OCI-M1 (cell line): ENCODE measurements around the gene CTNNBL1.
A peak's percentile ranks its signal among the peaks of the same experiment; 100 is the strongest.
"Not testable (repeated sequence)": the region's sequence is repeated elsewhere in the genome, so short reads cannot be mapped to it uniquely, and the experiment has no call there.

Source experiments
- DNase-seq: peaks from one replicate; lab custom pipeline; 2025; lab: John Stamatoyannopoulos, UW

CTNNBL1 gene

GRCh38 chr20:37679751-37680150 lies 14.1 kb upstream of the CTNNBL1 start:
- DNase-seq: not testable (repeated sequence)

DNA sequence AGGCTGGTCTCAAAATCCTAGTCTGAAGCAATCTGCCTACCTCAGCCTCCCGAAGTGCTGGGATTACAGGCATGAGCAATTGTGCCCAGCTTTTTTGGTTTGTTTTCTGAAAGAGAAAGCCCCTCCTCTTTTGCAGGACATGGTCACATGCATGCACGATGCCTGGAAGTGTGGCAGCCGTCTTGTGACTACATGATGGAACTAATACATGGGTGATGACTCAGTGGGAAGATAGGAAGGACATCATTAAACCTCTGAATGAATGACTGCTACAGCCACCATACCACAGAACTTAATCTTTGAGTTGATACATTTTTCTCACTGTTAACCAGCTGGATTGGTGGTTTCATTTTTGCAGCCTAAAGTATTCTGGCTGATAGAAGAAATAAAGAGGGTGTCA lies 13.4 kb upstream of the CTNNBL1 start:
- peak; percentile 32 for DNase-seq

DNA sequence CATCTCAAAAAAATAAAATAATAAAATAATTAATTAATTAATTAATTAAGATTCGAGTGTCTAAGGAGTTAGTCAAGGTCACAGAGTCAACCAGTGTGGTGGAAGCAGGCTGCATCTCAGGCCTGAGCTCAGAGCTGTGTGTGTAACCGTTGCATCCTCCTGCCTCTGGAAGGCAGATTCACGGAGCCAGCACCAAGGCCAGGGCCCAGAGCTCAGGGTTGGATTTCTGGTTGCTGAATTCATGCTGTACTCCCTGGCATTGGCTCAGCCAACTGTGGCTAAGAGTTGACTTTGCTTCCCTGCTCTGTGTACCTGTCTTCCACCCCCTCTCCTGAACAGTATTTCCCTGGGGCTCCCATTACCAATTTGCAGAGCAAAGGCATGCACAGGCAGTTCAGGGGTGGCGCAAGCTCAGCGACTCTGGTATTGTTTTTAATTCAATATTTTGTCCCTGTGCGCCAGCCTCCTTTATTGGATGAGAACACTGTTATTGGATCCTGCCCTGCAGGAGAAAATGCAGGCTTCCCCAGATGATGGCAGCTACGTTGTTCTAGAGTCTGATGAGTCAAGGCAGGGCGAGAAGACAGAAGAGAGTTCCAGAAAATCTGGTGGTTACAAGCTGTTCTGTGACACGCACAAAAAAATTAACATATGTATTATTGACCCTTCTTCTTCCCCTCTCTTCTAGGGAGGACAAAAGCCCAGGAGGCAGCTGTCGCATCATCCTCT lies 12.3 kb upstream of the CTNNBL1 start:
- DNase-seq: no peak

DNA sequence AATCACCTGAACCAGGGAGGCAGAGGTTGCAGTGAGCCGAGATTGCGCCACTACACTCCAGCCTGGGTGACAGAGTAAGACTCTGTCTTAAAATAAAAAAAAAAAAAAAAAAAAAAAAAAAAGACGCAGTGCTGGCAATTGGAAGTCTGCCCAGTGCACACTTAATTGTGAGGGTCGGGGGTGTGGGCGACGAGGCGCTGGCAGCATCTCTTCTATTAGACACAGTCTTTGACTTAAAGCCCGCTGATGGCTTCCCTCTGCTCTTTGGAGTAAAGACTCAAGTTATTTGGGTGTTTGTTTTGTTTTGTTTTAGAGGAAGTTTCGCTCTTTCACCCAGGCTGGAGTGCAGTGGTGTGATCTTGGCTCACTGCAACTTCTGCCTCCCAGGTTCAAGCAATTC lies 10.7 kb upstream of the CTNNBL1 start:
- not testable (repeated sequence) for DNase-seq

GRCh38 chr20:37686762-37687477 lies 6.9 kb upstream of the CTNNBL1 start:
- DNase-seq: no peak

DNA sequence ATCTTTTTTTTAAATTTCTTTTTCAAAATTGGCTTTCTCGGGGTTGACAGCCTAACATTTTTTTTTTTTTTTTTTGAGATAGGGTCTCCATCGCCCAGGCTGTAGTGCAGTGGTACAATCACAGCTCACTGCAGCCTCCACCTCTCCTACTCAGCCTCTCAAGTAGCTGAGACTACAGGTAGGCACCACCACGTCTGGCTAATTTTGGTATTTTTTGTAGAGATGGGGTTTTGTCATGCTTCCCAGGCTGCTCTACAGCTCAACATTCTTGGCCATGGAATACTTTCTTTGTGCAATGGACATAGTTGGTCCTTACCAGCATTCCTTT lies 6.4 kb upstream of the CTNNBL1 start:
- DNase-seq: no peak

GRCh38 chr20:37688093-37688492 lies 5.7 kb upstream of the CTNNBL1 start:
- DNase-seq: no peak

DNA sequence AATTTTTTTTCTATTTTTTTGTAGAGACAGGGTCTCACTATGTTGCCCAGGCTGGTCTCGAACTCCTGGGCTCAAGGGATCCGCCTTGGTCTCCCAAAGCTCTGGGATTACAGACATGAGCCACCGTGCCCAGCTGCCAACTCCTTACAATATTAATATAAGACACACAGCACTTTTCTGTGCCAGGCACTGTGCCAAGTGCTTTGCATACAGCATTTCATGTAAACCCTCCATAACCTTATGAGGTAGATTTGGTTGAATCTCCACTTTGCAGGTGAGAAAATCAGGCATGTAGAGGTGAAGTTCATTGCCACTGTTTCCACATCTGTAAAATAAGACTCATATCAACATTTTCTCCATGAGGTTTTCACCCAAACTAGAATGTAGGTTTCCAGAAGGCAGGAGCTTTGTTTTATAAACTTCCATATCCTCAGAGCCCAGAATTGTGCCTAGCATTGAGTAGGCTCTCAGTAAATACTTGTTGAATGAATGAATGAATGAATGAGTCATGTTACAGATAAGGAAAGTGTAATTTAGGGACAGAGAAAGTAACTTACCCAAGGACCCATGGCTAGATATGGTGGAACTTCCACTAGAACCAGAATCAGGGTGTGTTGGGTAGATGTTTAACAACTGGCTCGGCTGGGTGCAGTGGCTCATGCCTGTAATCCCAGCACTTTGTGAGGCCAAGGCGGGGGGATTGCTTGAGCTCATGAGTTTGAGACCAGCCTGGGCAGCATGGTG lies 3.0 kb upstream of the CTNNBL1 start:
- DNase-seq: no peak

- DNase-seq: no peak
Measured at GRCh38 chr20:37692459-37693166, 1.2 kb upstream of the CTNNBL1 start.

GRCh38 chr20:37693242-37693634 lies 592 bp upstream of the CTNNBL1 start:
- DNase-seq: peak; percentile 59

- DNase-seq: no peak
Measured at GRCh38 chr20:37695684-37696342, 2.0 kb downstream of the CTNNBL1 start.

DNA sequence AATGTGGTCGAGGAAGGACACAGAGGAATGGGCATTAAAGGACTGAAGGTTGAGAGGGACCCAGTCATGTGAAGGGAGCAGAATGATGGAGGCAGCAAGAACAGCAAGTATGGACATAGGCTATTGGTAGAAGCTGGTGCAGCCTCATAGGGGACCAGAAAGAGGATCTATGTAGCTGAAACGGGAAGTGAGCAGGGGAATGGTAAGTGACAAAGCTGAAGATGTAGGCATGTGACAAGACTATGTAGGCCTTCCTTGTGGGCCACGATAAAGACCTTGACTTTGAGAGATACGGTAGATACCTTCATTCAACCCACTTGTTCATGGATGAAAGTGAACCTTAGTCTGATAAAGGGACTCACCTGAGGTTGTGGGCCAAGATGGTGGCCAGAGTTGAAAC lies 3.5 kb downstream of the CTNNBL1 start:
- DNase-seq: peak; percentile 79

GRCh38 chr20:37699202-37699601 lies 5.4 kb downstream of the CTNNBL1 start:
- no peak for DNase-seq

DNA sequence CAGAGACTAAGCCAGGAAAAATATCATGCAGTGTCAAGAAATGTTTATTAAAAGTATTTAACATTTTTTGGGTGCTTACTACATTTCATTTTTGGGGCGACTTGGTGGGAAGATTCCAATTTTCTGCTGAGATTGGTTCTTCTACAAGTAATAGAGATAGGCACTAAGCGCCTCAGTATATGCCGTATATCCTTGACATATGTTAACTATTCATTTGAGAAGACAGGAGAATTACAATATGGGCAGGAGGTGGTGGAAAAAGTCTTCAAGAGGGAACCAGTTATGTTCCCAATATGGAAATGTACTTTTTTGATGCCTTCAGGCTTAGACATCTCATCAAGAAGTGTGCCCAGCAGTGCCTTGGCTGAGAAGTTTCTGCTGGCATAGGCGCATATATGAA lies 6.5 kb downstream of the CTNNBL1 start:
- no peak for DNase-seq

GRCh38 chr20:37701676-37702075 lies 7.8 kb downstream of the CTNNBL1 start:
- DNase-seq: not testable (repeated sequence)

DNA sequence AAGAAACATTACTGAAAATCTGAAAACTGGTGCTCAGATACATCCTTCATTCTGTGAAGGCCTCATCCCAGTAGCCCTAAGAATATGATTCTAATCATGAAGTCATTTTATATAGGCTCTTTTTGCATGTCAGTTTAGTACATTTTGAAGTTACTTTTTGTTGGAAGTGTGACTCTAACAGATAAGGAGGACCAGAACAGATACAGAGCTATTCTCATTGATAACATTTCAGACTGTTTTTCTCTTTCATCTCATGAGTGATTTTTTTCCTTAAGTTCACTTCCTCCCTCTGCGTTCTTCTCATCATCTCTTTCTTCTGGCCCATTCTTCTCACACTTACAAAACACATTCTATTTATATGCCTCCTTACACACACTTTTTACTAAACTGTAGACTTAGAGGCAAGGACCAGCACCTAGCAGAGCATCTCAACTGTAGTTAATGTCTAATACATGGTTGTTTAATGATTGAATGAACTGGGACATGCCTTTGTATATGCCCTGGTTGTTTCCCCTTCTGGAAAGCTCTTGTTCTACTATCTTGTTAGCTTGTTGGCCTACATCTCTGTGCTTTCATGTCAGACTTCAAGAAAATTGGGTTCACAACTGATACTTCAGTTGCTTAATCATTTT lies 8.7 kb downstream of the CTNNBL1 start:
- peak; percentile 66 for DNase-seq

DNA sequence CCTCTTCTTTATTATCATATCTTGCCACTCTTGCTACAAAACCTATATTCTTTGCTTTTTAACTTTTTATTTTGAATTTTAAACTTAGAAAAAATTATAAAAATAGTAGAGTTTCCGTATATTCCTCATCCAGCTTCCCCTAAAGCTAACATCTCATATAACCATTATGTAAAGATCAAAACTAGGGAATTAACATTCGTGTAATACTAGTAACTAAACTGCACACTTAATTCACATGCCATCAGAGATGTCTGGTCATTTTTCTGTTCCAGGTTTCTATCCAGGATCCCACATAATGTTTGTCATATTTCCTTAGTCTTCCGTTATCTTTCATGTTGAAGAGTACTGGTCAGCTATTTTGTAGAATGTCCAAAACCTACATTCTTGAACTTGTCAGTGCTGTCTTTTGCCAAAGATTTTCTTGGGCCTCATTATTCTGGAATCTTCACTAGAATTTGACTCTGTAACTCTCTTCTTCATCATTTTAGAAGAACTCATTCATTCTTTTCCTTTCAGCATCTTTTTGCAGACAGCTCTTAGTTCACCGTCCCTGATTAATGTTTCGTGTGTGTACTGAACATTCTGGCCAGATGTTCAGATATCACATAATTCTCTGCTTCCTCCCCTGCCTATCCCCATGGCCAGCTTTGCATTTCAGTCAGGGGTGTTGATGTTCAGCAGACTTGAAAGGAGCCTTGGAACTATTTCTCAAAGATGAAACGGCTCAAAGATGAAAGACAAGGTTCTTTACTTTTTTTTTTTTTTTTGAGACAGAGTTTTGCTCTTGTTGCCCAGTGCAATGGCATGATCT lies 9.4 kb downstream of the CTNNBL1 start:
- no peak for DNase-seq

DNA sequence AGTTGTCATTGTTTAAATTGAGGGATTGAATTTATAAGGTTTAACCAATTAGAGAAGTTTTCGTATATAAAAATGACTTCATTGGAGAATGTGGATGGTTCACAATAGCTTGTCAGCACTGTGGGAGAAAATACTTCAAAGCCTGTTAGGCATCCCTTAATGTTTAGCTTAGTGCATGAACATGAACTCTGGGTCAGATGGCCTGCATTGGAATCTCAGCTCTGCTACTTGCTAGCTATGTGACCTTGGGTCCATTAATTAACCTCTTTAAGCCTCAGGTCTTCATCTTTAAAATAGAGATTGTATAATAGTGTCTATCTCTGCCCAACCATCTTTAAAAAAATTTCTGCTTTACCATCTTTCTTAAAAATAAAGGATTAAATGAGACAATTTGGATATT lies 11.1 kb downstream of the CTNNBL1 start:
- DNase-seq: no peak

DNA sequence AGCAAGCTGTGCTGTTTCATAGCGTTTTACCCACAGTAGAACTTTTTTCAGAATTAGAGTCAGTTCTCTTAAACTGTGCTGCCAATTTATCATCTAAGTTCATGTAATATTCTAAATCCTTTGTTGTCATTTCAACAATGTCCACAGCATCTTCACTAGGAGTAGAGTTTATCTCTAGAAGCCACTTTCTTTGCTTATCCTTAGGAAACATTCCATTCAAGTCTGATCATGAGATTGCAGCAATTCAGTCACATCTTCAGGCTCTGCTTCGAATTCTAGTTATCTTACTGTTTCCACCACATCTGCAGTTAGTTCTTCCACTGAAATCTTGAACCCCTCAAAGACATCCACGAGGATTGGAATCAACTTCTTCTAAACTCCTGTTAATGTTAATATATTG lies 12.5 kb downstream of the CTNNBL1 start:
- DNase-seq: no peak

DNA sequence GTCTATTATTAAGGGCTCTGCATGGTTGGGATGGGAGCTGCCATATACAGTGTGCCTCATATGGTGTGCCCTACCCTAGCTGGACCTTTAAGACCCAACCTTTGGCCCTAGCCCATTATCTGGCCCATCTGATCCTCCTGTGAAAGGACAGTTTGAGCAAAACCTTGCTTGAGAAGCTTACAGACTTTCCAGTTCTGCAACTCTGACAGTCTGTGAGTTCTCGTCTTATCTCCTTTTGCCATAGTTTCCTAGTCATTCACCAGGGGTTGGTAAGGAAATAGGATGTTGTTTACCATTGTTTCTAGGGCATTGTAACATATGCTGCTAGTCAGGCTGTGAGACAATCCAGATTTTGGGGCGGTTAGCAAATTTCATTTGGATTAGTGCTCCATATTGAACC lies 17.2 kb downstream of the CTNNBL1 start:
- peak; percentile 87 for DNase-seq
